HG03442 (cell line): ENCODE results near the gene SLC10A6.

Experiments
- ATAC-seq: cut with Tn5 transposase; IDR thresholded peaks from one replicate; pipeline ENCODE4 v1.9.1; 2021; ENCODE audit warnings: mild to moderate bottlenecking, moderate library complexity; ENCODE audit not compliant: unreplicated experiment

SLC10A6 gene

GRCh38 chr4:86853209-86853608 lies 4.0 kb upstream of the SLC10A6 start:
- ATAC-seq: no peak

DNA sequence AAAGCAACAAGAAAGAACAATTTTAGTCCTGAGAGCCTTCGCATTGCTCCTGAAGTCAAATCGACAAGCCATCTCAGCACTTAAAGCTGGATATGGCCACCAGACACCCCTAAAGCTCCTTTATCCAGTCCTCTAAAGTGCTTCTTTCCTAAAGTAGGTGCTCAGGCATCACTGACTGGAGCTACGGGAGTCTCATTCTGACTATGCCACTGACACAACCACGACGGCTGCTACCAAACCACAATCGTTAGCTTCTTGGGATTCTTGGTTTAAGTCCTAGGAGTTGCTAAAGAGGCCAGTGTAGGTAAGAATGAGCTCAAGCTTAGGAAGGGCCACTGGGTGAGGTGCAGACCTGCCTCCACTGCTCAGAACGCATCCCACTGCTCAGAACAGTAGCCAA lies 1.0 kb downstream of the SLC10A6 start:
- ATAC-seq: no peak

DNA sequence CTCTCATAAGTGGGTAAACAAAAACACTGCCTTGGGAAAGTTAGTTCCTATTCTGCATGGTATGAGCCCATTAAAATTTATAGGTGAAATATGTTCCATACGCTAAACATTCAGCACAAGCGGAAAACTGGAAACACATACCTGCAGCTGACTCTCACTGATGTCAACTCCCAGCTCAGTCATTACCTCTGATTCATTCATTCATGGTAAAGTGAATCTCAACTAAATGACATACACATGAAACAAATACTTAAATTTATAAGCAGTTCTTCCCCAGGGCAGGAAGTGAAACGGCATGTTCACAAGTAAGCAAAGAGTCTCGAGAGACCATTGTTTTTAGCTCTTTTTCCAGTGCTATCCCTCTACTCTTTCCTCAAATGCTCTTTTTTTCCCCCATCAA lies 1.6 kb downstream of the SLC10A6 start:
- ATAC-seq: no peak

- no peak for ATAC-seq
Measured at GRCh38 chr4:86846921-86847320, 2.3 kb downstream of the SLC10A6 start.

DNA sequence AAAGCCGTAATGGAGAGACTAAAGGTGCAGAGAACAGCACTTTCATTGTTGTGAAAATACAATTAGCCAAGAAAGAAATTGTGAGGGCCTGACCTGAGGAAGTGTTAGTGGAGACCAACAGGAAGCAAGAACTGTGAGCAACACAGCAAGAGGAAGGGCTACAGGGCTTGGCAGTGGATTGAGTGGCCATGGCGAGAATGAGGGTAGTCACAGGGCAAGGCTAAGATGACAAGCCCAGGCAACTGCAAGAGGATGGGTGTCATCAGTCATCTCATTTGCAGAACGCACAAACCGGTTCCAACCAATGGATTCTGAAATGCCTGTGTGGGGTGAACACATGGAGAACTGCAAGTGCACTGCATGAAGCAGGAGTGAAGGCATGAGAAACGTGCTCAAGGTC lies 3.6 kb downstream of the SLC10A6 start:
- ATAC-seq: no peak

GRCh38 chr4:86841309-86841708 lies 7.9 kb downstream of the SLC10A6 start:
- no peak for ATAC-seq

GRCh38 chr4:86840858-86841257 lies 8.3 kb downstream of the SLC10A6 start:
- no peak for ATAC-seq

DNA sequence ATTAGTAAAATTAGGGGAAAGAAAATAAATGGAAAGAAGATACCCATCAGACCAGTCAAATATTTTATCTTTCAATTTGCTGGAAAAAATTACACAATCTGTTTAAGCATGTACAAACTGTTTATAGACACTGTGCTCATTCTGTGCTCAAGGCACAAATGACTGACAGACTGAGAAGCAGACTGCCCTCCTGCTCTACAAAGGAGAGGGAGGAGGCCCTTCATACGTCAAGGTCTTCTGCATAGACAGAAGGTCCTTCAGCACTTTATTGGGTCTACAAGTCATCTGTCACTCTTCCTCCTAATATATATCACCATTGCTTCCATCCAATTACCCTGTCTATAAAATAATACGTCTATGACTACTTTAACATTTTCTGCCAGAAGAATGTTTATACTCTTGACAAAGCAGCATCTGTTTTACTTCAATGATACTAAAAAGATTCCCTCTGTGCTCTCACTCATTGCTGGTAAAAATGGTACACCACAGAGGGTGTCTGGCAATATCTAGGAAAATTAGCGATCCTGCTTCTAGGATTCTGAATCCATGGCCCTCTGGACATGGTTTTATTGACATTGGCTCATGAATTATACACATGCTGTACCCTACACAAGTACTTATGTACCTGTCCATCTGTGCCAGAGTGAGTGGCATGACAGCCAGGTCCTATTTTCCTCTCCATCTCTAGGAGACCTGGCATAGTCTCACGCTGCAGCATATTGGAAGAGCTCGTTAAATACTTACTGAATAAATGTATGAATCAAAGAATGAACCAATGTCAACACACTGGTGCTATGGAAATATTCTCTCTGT lies 11.3 kb downstream of the SLC10A6 start:
- ATAC-seq: no peak

DNA sequence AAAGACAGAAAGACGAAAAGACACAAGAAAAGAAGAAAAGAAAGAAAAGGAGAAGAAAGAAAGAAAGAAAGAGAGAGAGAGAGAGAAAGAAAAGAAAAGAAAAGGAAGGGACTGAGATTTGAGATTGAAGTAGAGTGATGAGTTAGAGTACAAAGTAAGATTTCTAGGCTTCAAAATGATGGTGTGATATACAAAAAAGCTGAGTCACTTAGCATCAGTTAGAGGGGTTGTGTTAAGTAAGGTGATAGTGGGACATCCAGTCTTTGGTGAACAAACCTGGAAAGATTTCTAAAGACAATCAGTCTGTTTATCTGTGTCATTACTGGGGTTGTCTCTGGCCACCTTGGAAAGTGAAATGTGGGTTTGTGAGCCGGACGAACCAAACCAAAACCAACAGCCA lies 13.5 kb downstream of the SLC10A6 start:
- ATAC-seq: no peak

DNA sequence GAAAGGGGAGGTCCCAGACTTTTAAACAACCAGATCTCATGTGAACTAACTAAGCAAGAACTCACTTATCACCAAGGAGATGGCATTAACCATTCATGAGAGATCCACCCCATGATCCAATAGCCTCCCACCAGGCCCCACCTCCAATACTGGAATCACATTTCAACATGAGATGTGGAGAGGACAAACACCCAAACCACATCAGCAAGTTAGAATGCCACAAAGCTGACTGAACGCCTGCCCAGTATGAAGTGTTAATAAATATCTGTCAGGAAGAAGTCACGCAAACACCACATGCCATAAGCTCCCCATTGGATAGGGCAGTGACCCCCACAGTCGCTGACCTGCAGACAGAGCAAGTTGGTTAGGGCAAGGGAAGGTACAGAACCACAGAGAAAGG lies 14.3 kb downstream of the SLC10A6 start:
- ATAC-seq: no peak

- no peak for ATAC-seq
Measured at GRCh38 chr4:86833615-86834014, 15.6 kb downstream of the SLC10A6 start.

DNA sequence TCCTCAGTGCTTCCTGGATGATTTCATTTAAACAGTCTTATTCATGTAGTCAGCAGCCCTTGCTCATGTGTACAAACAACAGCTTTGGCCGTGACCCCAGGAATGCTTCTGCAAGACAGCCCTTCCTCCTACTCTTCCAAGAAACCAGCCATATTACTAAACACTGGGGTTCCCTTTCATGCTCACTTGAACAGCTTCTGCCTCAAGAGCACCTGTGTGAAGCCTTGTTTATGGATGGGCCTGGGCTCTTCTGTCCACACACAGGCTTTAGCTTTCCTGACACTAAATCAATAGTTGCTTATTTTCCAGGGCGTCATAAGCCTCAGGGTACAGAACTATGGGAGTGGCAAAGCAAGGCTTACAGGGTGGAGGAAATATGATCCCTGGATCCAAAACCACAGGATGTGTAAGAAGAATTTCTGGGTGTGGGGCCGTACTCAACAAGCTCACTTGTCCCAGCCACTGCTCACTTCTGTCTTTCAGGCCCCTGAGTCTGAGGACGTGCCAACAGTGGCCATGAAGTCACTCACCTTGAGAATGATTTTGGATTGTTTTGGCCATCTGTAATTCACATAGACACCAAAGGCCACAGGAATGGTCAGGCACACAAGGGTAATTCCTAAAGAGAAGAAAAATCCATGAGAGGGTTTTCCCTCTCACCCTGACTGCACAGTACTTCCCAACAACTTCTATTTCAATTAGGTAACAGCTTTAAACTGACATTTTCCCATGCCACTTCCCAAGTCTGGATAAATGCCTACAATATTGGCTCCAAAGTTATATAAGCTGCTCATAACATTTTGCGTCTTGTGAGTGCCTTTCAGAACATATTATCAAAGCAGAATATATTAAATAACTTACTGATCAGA lies 17.7 kb downstream of the SLC10A6 start:
- ATAC-seq: no peak

DNA sequence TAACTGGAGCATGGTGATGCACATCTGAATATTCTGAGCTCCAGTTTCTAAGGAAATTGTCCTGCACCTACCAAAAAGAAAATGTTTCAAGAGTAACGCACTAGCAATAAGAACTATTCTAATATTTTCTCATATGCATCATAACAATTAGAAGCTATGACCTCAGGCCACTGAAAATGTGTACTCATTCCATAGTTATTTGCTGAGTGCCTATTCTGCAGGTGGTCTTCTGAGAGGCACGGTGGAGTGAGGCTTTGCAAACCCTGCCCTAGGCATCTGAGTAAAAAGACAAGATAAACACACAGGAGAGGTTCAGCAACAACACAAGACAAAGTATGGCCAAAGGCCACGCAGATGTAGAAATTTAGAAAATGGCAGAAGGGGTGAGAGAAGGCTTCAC lies 23.7 kb downstream of the SLC10A6 start:
- ATAC-seq: no peak

DNA sequence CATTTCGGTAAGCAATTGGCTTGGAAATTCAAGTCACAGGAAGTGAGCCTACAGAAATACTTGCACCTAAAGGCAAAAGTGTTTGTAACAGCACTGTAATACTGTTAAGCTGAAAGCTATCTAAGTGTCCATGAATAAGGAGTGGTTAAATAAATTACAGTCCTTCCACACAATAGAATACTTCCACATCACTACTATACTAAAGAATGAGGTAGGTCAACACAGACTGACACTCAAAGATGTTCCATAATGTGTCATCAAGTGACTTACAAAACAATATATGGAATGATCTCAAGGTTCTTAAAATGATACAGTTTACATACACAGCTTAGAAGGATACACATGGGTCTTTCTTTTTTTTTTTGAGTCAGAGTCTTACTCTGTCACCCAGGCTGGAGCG lies 27.0 kb downstream of the SLC10A6 start:
- no peak for ATAC-seq

DNA sequence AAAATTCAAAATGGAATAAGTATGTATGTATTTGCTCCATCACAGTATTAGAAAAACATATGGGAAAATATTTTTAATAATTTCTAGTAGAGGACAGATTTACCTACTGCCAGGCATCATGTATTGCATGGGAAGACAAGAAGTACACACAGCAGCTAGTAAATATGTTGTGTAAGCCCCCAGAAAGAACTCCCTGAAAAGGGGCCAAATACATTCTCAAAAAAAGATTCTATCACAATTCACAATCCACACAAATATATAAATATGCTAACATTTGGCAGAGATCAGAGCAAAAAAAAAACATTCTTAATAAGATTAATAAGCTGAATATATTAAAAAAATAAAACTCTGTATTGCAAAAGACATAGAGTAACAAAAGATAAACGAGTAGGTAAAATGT lies 28.0 kb downstream of the SLC10A6 start:
- no peak for ATAC-seq

- no peak for ATAC-seq
Measured at GRCh38 chr4:86819561-86819960, 29.6 kb downstream of the SLC10A6 start.

DNA sequence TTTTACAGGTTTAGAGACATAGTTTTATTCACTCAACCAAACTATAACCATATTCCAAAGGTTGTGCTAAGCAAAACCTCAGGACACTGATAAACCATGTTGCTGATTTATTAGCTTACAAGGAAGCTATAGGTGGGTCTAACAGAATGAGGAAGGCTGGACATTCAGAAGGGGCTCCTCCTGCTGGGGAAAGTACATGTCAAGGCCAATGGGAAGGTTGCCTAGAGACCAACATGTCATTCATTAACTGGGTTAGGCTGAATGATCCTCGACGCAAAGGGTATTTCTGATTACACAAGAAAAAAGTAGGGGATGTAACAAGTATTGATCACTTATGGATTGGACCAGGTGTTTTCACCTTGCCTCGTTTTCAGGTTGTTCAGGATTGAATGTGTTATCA lies 30.3 kb downstream of the SLC10A6 start:
- ATAC-seq: no peak

- ATAC-seq: no peak
Measured at GRCh38 chr4:86818211-86818610, 31.0 kb downstream of the SLC10A6 start.

GRCh38 chr4:86816501-86817273 lies 32.5 kb downstream of the SLC10A6 start:
- ATAC-seq: no peak

DNA sequence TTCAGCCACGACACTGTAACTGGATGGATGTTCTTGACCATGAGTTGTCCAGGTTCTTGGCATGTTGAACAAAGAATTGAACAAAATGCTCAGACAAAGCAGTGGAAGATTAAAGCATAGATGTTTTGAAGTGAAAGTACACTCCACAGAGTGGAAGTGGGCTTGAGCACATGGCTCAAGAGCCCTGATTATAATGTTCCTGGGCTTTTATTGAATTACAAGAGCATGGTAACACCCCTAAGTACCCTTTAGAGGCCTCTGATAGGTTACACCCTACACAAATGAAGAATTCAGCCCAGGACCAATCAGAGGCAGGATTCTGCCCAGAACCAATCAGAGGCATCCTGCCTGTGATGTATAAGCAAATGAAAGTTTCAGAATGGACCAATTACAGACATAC lies 33.5 kb downstream of the SLC10A6 start:
- ATAC-seq: no peak

DNA sequence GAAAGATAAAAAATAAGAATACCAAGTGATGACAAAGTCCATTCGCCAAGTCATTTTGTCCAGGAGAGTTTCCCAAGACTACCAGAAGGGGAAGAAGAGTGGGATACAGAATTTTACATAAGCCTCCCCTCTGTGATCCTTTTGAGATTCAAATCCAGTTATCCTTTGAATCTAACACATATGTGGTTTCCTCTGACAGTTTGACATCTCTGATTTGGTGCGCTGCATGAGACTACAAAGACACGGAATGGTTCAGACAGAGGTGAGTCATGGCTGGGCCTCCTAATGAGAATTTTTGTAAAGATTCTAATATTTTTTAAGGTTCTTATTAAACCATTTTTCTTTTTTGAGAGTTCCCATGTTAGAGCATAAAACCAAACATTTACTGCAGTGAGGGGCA lies 38.3 kb downstream of the SLC10A6 start:
- no peak for ATAC-seq
